Spleen (tissue), 7 donors: Measurements from ENCODE around the gene DOCK1.

Source experiments
- CTCF ChIP-seq, 11 experiments: fragments of 200-600 bp in 7 of 11; fragments of 450-650 bp in 4 of 11; sonication (generic) in 4 of 11; IDR thresholded peaks in 8 of 11; conservative IDR thresholded peaks in 3 of 11; 1 replicate in 7 of 11; 2 replicates in 4 of 11; pipeline versions ENCODE4 v1.4.0 to v1.8.0; 2016 to 2021; ENCODE audit warnings: antibody characterized with exemption in 11 of 11, inconsistent platforms in 4 of 11, mild to moderate bottlenecking in 1 of 11
- POLR2A ChIP-seq, 3 donors: fragments of 450-650 bp; IDR thresholded peaks; one replicate each; pipeline ENCODE4 v1.5.1; 2017; ENCODE audit warnings: antibody characterized with exemption in 3 of 3, mild to moderate bottlenecking in 1 of 3
- POLR2AphosphoS5 ChIP-seq, 3 donors: sonication (generic); formaldehyde crosslinking; IDR thresholded peaks; one replicate each; pipeline ENCODE4 v1.5.1; 2017; ENCODE audit warnings: antibody characterized with exemption in 3 of 3
- donor health status: DM: no; HTN: no; CAD: no; lungs with moderate emphysema.
- donor health status: DM: no; HTN: no; CAD: no.
- donor health status: DM: no; HTN: no; CAD: no.

- TF ChIP-seq POLR2AphosphoS5 (IDR thresholded peaks at IDR 0.05) = no peak
- TF ChIP-seq CTCF (IDR thresholded peaks at IDR 0.05 in 8 of 11, conservative IDR thresholded peaks at IDR 0.05 in 3 of 11) = no peak
- no peak for TF ChIP-seq POLR2A (IDR thresholded peaks at IDR 0.05)
These were observed 36.9 kb upstream of the DOCK1 start for GRCh38 chr10:126868371-126868770.
